Chondrocyte (in vitro differentiated cells): Measurements from ENCODE around the gene KCNN2. TPM values are rescaled to one million over a fixed set of nuclear protein-coding genes. Genes with fewer than 3 reads are reported as not detected.

Experiments used
- DNase-seq: peaks from one replicate; pipeline ENCODE4 v3.0.0; 2021; ENCODE audit warnings: mixed read lengths, low spot score
- H3K27ac Mint-ChIP-seq: one replicate; pipeline ENCODE4 v1.8.0; 2021; ENCODE audit warnings: mild to moderate bottlenecking, moderate library complexity, mixed read lengths; ENCODE audit not compliant: unreplicated experiment
- H3K27me3 Mint-ChIP-seq: 2 replicates; pipeline ENCODE4 v1.8.0; 2021; ENCODE audit warnings: low read depth, mixed read lengths
- H3K36me3 Mint-ChIP-seq: 2 replicates; pipeline ENCODE4 v1.8.0; 2021; ENCODE audit warnings: low read depth, mixed read lengths
- H3K4me1 Mint-ChIP-seq: 2 replicates; pipeline ENCODE4 v1.8.0; 2021; ENCODE audit warnings: low read depth, mild to moderate bottlenecking, mixed read lengths
- H3K4me3 Mint-ChIP-seq: one replicate; pipeline ENCODE4 v1.8.0; 2021; ENCODE audit warnings: mild to moderate bottlenecking, moderate library complexity, mixed read lengths; ENCODE audit not compliant: unreplicated experiment
- H3K9me3 Mint-ChIP-seq: 2 replicates; pipeline ENCODE4 v1.8.0; 2021; ENCODE audit warnings: low read depth, mixed read lengths
- CTCF ChIP-seq: fragments of 200-600 bp; sonication (generic); IDR thresholded peaks from 2 replicates; pipeline ENCODE4 v1.5.0; 2021; ENCODE audit warnings: antibody characterized with exemption, mild to moderate bottlenecking, moderate library complexity
- total RNA-seq: library from RNA; stranded (reverse); gene quantifications from 3 replicates; pipeline ENCODE4 v1.2.1, GENCODE V29; 2021

KCNN2 gene
- total RNA-seq, 1 donor from 2014 or later: not detected

GRCh38 chr5:114417519-114417918 lies 55.6 kb downstream of the KCNN2 start:
- DNase-seq: no peak
- Mint-ChIP-seq H3K27me3 (peaks cover 9% of the 10 kb centered on the region), H3K4me3 (no peak overlapping the region), H3K27ac (no peak overlapping the region), H3K9me3 (no peaks in the 10 kb centered on the region), H3K4me1 (no peaks in the 10 kb centered on the region), H3K36me3 (no peaks in the 10 kb centered on the region)
- TF ChIP-seq CTCF: no peak

- no peak for DNase-seq
- no peaks in the 10 kb centered on the region for H3K36me3 Mint-ChIP-seq
- H3K9me3 Mint-ChIP-seq: no peaks in the 10 kb centered on the region
- H3K4me3 Mint-ChIP-seq: no peak overlapping the region
- no peaks in the 10 kb centered on the region for H3K4me1 Mint-ChIP-seq
- H3K27ac Mint-ChIP-seq: no peak overlapping the region
- H3K27me3 Mint-ChIP-seq: peaks cover 13% of the 10 kb centered on the region
- no peak for TF ChIP-seq CTCF
Measured at GRCh38 chr5:114418176-114419066, 56.6 kb downstream of the KCNN2 start.

- Mint-ChIP-seq H3K4me1 (no peaks in the 10 kb centered on the region), H3K27me3 (peaks cover 16% of the 10 kb centered on the region)
Measured at GRCh38 chr5:114419067-114419388, 57.2 kb downstream of the KCNN2 start.

GRCh38 chr5:114419959-114420358 lies 58.1 kb downstream of the KCNN2 start:
- no peak for TF ChIP-seq CTCF
- Mint-ChIP-seq H3K9me3 (no peaks in the 10 kb centered on the region), H3K4me1 (no peaks in the 10 kb centered on the region), H3K4me3 (no peak overlapping the region), H3K27ac (no peak overlapping the region), H3K36me3 (no peaks in the 10 kb centered on the region), H3K27me3 (peaks cover 21% of the 10 kb centered on the region)
- DNase-seq: no peak

More at GRCh38 chr5:114419067-114419388, 57.2 kb downstream of the KCNN2 start:
- Mint-ChIP-seq H3K4me3 (no peak overlapping the region), H3K9me3 (no peaks in the 10 kb centered on the region), H3K36me3 (no peaks in the 10 kb centered on the region), H3K27ac (no peak overlapping the region)
- no peak for TF ChIP-seq CTCF
- DNase-seq: no peak

- H3K9me3 Mint-ChIP-seq: peaks cover 3% of the 10 kb centered on the region
- no peak overlapping the region for H3K27ac Mint-ChIP-seq
- DNase-seq: no peak
- no peaks in the 10 kb centered on the region for H3K36me3 Mint-ChIP-seq
- no peak for TF ChIP-seq CTCF
- no peak overlapping the region for H3K4me3 Mint-ChIP-seq
- no peaks in the 10 kb centered on the region for H3K4me1 Mint-ChIP-seq
- H3K27me3 Mint-ChIP-seq: peaks cover 24% of the 10 kb centered on the region
Measured at GRCh38 chr5:114427204-114427603, 65.3 kb downstream of the KCNN2 start.
